Esophagus squamous epithelium (tissue), 4 donors: ENCODE data around the gene HIVEP1.

ENCODE experiments used
- POLR2A ChIP-seq, 4 donors: fragments of 450-650 bp; IDR thresholded peaks; one replicate each; pipeline ENCODE4 v1.6.1; 2017; ENCODE audit warnings: antibody characterized with exemption in 4 of 4, mild to moderate bottlenecking in 4 of 4, moderate library complexity in 3 of 4
- TF ChIP-seq, protein P1 (sequence below), 6 experiments: fragments of 450-650 bp in 4 of 6; fragments of 200-600 bp in 2 of 6; sonication (generic) in 2 of 6; IDR thresholded peaks; one replicate each; pipeline ENCODE4 v1.5.1; 2016 to 2019; ENCODE audit warnings: antibody characterized with exemption in 6 of 6, mild to moderate bottlenecking in 4 of 6, moderate library complexity in 4 of 6

DNA sequence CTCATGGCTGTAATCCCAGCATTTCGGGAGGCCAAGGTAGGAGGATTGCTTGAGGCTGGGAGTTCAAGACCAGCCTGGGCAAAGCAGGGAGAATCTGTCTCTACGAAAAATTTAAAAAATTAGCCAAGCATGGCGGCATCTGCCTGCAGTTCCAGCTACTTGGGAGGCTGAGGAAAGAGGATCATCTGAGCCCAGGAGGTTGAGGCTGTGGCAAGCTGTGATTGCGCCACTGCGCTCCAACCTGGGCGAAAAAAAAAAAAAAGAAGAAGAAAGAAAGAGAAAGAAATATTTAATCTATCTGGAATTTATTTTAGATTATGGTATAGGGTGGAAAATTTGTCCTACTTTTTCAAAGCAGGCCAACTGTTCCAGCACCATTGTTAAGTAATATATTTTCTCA lies 32.2 kb upstream of the HIVEP1 start:
- TF ChIP-seq, protein P1, sequence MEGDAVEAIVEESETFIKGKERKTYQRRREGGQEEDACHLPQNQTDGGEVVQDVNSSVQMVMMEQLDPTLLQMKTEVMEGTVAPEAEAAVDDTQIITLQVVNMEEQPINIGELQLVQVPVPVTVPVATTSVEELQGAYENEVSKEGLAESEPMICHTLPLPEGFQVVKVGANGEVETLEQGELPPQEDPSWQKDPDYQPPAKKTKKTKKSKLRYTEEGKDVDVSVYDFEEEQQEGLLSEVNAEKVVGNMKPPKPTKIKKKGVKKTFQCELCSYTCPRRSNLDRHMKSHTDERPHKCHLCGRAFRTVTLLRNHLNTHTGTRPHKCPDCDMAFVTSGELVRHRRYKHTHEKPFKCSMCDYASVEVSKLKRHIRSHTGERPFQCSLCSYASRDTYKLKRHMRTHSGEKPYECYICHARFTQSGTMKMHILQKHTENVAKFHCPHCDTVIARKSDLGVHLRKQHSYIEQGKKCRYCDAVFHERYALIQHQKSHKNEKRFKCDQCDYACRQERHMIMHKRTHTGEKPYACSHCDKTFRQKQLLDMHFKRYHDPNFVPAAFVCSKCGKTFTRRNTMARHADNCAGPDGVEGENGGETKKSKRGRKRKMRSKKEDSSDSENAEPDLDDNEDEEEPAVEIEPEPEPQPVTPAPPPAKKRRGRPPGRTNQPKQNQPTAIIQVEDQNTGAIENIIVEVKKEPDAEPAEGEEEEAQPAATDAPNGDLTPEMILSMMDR (IDR thresholded peaks at IDR 0.05): no peak
- TF ChIP-seq POLR2A (IDR thresholded peaks at IDR 0.05): no peak
